DOHH2 (cell line): ENCODE data around the gene PRPH.

Source experiments
- EZH2phosphoT487 ChIP-seq: fragments of 200-600 bp; sonication (generic); IDR thresholded peaks from 2 replicates; pipeline ENCODE4 v1.6.1; 2017; ENCODE audit warnings: borderline replicate concordance, mild to moderate bottlenecking, antibody characterized with exemption, low read length, moderate library complexity, mixed read lengths
- TF ChIP-seq, protein P1 (sequence below): fragments of 200-600 bp; sonication (generic); IDR thresholded peaks from one replicate; pipeline ENCODE4 v1.5.1; 2014; ENCODE audit warnings: antibody characterized with exemption, mild to moderate bottlenecking, low read depth, low read length; ENCODE audit not compliant: poor library complexity, severe bottlenecking

DNA sequence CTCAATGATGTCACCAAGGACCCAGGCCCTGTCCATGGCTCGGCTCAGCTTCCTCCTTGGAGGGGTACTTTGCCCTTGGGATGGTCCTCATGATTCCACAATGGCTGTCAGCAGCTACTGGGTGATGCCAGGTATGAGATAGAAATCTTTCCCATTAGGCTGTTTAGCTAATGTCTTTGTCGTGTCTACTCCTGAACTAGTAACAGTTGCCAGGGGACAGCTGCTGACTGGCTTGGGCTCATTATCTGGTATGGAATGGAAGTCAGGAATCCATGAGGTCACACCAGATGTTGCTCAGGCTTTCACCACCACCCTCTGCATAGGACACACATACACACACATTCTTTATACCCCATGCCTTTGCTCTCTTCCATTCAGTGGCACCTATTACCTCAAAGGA lies 9.2 kb downstream of the PRPH start:
- TF ChIP-seq, protein P1, sequence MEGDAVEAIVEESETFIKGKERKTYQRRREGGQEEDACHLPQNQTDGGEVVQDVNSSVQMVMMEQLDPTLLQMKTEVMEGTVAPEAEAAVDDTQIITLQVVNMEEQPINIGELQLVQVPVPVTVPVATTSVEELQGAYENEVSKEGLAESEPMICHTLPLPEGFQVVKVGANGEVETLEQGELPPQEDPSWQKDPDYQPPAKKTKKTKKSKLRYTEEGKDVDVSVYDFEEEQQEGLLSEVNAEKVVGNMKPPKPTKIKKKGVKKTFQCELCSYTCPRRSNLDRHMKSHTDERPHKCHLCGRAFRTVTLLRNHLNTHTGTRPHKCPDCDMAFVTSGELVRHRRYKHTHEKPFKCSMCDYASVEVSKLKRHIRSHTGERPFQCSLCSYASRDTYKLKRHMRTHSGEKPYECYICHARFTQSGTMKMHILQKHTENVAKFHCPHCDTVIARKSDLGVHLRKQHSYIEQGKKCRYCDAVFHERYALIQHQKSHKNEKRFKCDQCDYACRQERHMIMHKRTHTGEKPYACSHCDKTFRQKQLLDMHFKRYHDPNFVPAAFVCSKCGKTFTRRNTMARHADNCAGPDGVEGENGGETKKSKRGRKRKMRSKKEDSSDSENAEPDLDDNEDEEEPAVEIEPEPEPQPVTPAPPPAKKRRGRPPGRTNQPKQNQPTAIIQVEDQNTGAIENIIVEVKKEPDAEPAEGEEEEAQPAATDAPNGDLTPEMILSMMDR, result no peak
- TF ChIP-seq EZH2phosphoT487, result no peak
